Measurements from ENCODE around the gene TRIM16.
"Not testable (repeated sequence)": the region's sequence is repeated elsewhere in the genome, so short reads cannot be mapped to it uniquely, and the experiment has no call there.

Gene TRIM16

GRCh38 chr17:15583313-15583712 lies 100.8 kb downstream of the TRIM16 start:
- not testable (repeated sequence) for H3K27ac ChIP-seq

GRCh38 chr17:15581462-15581861 lies 102.6 kb downstream of the TRIM16 start:
- not testable (repeated sequence) for H3K27ac ChIP-seq

All from VCaP (cell line).